H1 (cell line): ENCODE results near the gene ZBTB24. TPM values are rescaled to one million over a fixed set of nuclear protein-coding genes. Genes with fewer than 3 reads are reported as not detected.
"Not testable (repeated sequence)": the region's sequence is repeated elsewhere in the genome, so short reads cannot be mapped to it uniquely, and the experiment has no call there.

Experiments used
- CTCF ChIA-PET: fragments of 300-600 bp; sonication (Branson Sonifier 250); formaldehyde crosslinking; loops from one replicate; lab custom pipeline; 2021; ENCODE audit not compliant: partially characterized antibody; lab: Charles Lee
- POLR2A ChIA-PET: fragments of 300-600 bp; sonication (Branson Sonifier 250); formaldehyde crosslinking; loops from one replicate; lab custom pipeline; 2021; ENCODE audit warnings: inconsistent platforms; ENCODE audit not compliant: partially characterized antibody; lab: Charles Lee
- DNase-seq, 2 experiments: peaks; one replicate each; pipeline versions ENCODE4 v3.0.0 to v3.0.0-alpha.2; 2010 to 2022; ENCODE audit warnings: low spot score in 2 of 2, low read depth in 1 of 2, mixed read lengths in 1 of 2
- FAIRE-seq: peaks from 2 replicates; lab custom pipeline; 2011; peaks lifted over from hg19 to GRCh38; lab: Jason Lieb, UNC
- H2AFZ ChIP-seq: 2 replicates; pipeline ENCODE4 v1.8.1; 2012; ENCODE audit warnings: low read length, inconsistent platforms
- H2AK5ac ChIP-seq: 2 replicates; pipeline ENCODE4 v1.6.1; 2013; ENCODE audit warnings: low read depth, low read length
- H2BK120ac ChIP-seq: replicated peaks from 2 replicates; pipeline ENCODE3; 2013; ENCODE audit warnings: low read depth, low read length, inconsistent platforms
- H2BK12ac ChIP-seq: 2 replicates; pipeline ENCODE4 v1.6.1; 2013; ENCODE audit warnings: low read depth, low read length
- H2BK15ac ChIP-seq: 2 replicates; pipeline ENCODE4 v1.6.1; 2013; ENCODE audit warnings: low read length
- H2BK20ac ChIP-seq: 2 replicates; pipeline ENCODE4 v1.6.1; 2013; ENCODE audit warnings: low read length
- H2BK5ac ChIP-seq: 2 replicates; pipeline ENCODE4 v1.6.1; 2013; ENCODE audit warnings: low read depth, low read length
- H3K14ac ChIP-seq: 2 replicates; pipeline ENCODE4 v1.6.1; 2013; ENCODE audit warnings: inconsistent platforms; ENCODE audit not compliant: insufficient read length
- H3K18ac ChIP-seq: 2 replicates; pipeline ENCODE4 v1.6.1; 2013; ENCODE audit warnings: low read length; ENCODE audit errors: extremely low read depth
- H3K23ac ChIP-seq: 2 replicates; pipeline ENCODE4 v1.6.1; 2013; ENCODE audit warnings: inconsistent platforms; ENCODE audit not compliant: insufficient read length
- H3K23me2 ChIP-seq: 2 replicates; pipeline ENCODE4 v1.6.1; 2013; ENCODE audit warnings: low read depth, low read length
- H3K27ac ChIP-seq: 2 replicates; pipeline ENCODE4 v1.6.1; 2011; ENCODE audit warnings: low read depth, low read length, inconsistent platforms
- H3K27me3 ChIP-seq, 4 experiments: replicated peaks in 1 of 4; 1 replicate in 1 of 4; 2 replicates in 3 of 4; pipeline versions ENCODE4 v1.6.1 to v1.8.1; 2011 to 2013; ENCODE audit warnings: low read length in 3 of 4, mild to moderate bottlenecking in 3 of 4, inconsistent platforms in 2 of 4, mixed read lengths in 2 of 4, moderate library complexity in 1 of 4; ENCODE audit not compliant: control insufficient read depth in 3 of 4, insufficient read depth in 3 of 4; ENCODE audit errors: extremely low read depth in 1 of 4
- H3K36me3 ChIP-seq, 4 experiments: 2 replicates each; pipeline versions ENCODE4 v1.6.1 to v1.8.1; 2011 to 2013; ENCODE audit warnings: mild to moderate bottlenecking in 4 of 4, low read length in 3 of 4, moderate library complexity in 2 of 4, control low read depth in 1 of 4, inconsistent platforms in 1 of 4; ENCODE audit not compliant: insufficient read depth in 4 of 4, control insufficient read depth in 2 of 4
- H3K4ac ChIP-seq: replicated peaks from 2 replicates; pipeline ENCODE3; 2013; ENCODE audit warnings: low read length, low read depth, mixed read lengths, inconsistent platforms; ENCODE audit not compliant: insufficient read length
- H3K4me1 ChIP-seq, 4 experiments: replicated peaks in 1 of 4; 1 replicate in 1 of 4; 2 replicates in 3 of 4; pipeline versions ENCODE4 v1.6.1 to v1.8.1; 2011 to 2013; ENCODE audit warnings: low read length in 3 of 4, inconsistent platforms in 2 of 4, mixed read lengths in 1 of 4; ENCODE audit not compliant: insufficient read depth in 4 of 4, control insufficient read depth in 3 of 4
- H3K4me2 ChIP-seq, 2 experiments: 2 replicates each; pipeline versions ENCODE4 v1.6.1 to v1.8.1; 2011 to 2013; ENCODE audit warnings: low read depth in 2 of 2, low read length in 2 of 2, control low read depth in 1 of 2, inconsistent platforms in 1 of 2, mild to moderate bottlenecking in 1 of 2; ENCODE audit not compliant: insufficient read depth in 1 of 2
- H3K4me3 ChIP-seq, 4 experiments: fragments of 200-600, 300-600 bp in 1 of 4; sonication (generic), shearing (Covaris generic), sonication (Bioruptor Twin) in 1 of 4; 2 replicates each; pipeline versions ENCODE4 v1.5.1 to v1.8.1; 2011 to 2016; ENCODE audit warnings: low read length in 4 of 4, low read depth in 3 of 4, control low read depth in 2 of 4, inconsistent platforms in 2 of 4, mild to moderate bottlenecking in 2 of 4, mixed read lengths in 1 of 4, moderate library complexity in 1 of 4; ENCODE audit not compliant: insufficient read depth in 2 of 4; ENCODE audit errors: extremely low read depth in 1 of 4
- H3K56ac ChIP-seq: replicated peaks from 2 replicates; pipeline ENCODE3; 2013; ENCODE audit warnings: low read depth, mild to moderate bottlenecking, mixed read lengths, low read length, inconsistent platforms; ENCODE audit not compliant: insufficient read length
- H3K79me1 ChIP-seq: 2 replicates; pipeline ENCODE4 v1.6.1; 2013; ENCODE audit warnings: low read depth, low read length, control low read depth
- H3K79me2 ChIP-seq, 2 experiments: 2 replicates each; pipeline versions ENCODE4 v1.6.1 to v1.8.1; 2012 to 2013; ENCODE audit warnings: low read length in 2 of 2, mild to moderate bottlenecking in 2 of 2, inconsistent platforms in 1 of 2; ENCODE audit not compliant: insufficient read depth in 2 of 2, control insufficient read depth in 1 of 2
- H3K9ac ChIP-seq, 4 experiments: replicated peaks in 1 of 4; 1 replicate in 1 of 4; 2 replicates in 3 of 4; pipeline versions ENCODE4 v1.6.1 to v1.8.1; 2011 to 2013; ENCODE audit warnings: low read depth in 3 of 4, low read length in 3 of 4, control low read depth in 2 of 4, mild to moderate bottlenecking in 2 of 4, moderate library complexity in 2 of 4, inconsistent platforms in 1 of 4; ENCODE audit errors: extremely low read depth in 1 of 4
- H3K9me3 ChIP-seq, 2 experiments: 2 replicates each; pipeline versions ENCODE4 v1.6.1 to v1.8.1; 2012 to 2013; ENCODE audit warnings: mild to moderate bottlenecking in 2 of 2, moderate library complexity in 2 of 2, control low read depth in 1 of 2, inconsistent platforms in 1 of 2, low read depth in 1 of 2, low read length in 1 of 2, mixed read lengths in 1 of 2; ENCODE audit not compliant: insufficient read depth in 2 of 2
- H4K20me1 ChIP-seq, 2 experiments: replicated peaks in 1 of 2; 2 replicates each; pipeline versions ENCODE3 to v1.8.1; 2011 to 2013; ENCODE audit warnings: inconsistent platforms in 2 of 2, low read length in 2 of 2, mild to moderate bottlenecking in 1 of 2; ENCODE audit not compliant: insufficient read depth in 2 of 2, control insufficient read depth in 1 of 2
- H4K5ac ChIP-seq: 2 replicates; pipeline ENCODE4 v1.6.1; 2013; ENCODE audit warnings: low read length, low read depth, mixed read lengths, inconsistent platforms; ENCODE audit not compliant: insufficient read length
- H4K8ac ChIP-seq: 2 replicates; pipeline ENCODE4 v1.8.0; 2013; ENCODE audit warnings: mild to moderate bottlenecking, moderate library complexity, low read length, inconsistent platforms; ENCODE audit not compliant: insufficient read depth; ENCODE audit errors: extremely low read depth
- H4K91ac ChIP-seq: replicated peaks from 2 replicates; pipeline ENCODE3; 2013; ENCODE audit warnings: low read length, mixed read lengths, inconsistent platforms; ENCODE audit not compliant: insufficient read length
- KDM1A ChIP-seq: fragments of 200-600, 300-600 bp; sonication (generic); IDR thresholded peaks from 2 replicates; pipeline ENCODE4 v1.7.1; 2016; ENCODE audit warnings: mild to moderate bottlenecking, low read length, borderline replicate concordance
- WGBS, 2 experiments: shearing (Covaris generic) in 1 of 2; methylation state at CpG; one replicate each; pipeline versions ENCODE4 v1.1.6 to v1.1.7; 2013 to 2015; ENCODE audit warnings: low lambda C conversion rate in 2 of 2, mixed read lengths in 2 of 2, inconsistent platforms in 1 of 2, low coverage in 1 of 2, missing lambda C conversion rate in 1 of 2; ENCODE audit not compliant: insufficient replicate concordance in 2 of 2, insufficient coverage in 1 of 2, insufficient read length in 1 of 2; ENCODE audit errors: extremely low coverage in 1 of 2, missing lambda C conversion rate in 1 of 2; 5-methylcytosine and 5-hydroxymethylcytosine counted together
- polyA plus RNA-seq, 7 experiments: library from polyadenylated mRNA; depleted of rRNA in 3 of 7; stranded (reverse) in 5 of 7; unstranded in 2 of 7; fragments of >200 nt in 5 of 7; fragments of 200-250 nt in 2 of 7; gene quantifications; 1 replicate in 5 of 7; 2 replicates in 1 of 7; 4 replicates in 1 of 7; pipeline versions ENCODE4 v1.2.1 to v1.2.3, GENCODE V29; 2011 to 2013; ENCODE audit warnings: missing spikeins in 2 of 7, mixed read lengths in 2 of 7
- total RNA-seq: library from RNA; stranded (reverse); fragmentation: NEBNext Ultra II Directional; extraction: Animal tissue kit (Norgen Biotek cat#: 25700); gene quantifications from 2 replicates; pipeline ENCODE4 v1.2.1, GENCODE V29; 2021

Gene ZBTB24
- total and polyA plus RNA-seq, 2 of the 8 experiments (the other 6 are each of a cell fraction or from before 2014, with no cell fraction given), result 7.5 to 21.0 TPM

DNA sequence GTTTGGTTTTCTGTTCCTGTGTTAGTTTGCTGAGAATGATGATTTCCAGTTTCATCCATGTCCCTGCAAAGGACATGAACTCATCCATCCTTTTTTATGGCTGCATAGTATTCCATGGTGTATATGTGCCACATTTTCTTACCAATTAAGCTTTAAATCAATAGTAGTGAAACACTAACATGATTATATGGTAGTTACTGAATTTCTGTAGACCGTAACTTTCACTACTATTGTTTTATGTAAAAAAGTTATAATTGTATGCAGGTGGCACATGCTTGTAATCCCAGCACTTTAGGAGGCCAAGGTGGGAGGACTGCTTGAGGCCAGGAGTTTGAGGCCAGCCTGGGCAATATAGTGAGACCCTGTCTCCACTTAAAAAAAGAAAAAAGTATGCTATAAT lies 21.8 kb downstream of the ZBTB24 start:
- H2BK120ac ChIP-seq, H2BK20ac ChIP-seq, H2BK12ac ChIP-seq, H3K56ac ChIP-seq, H3K4ac ChIP-seq, H4K91ac ChIP-seq, H3K4me2 ChIP-seq, H2AFZ ChIP-seq, FAIRE-seq, H3K9me3 ChIP-seq, H3K23me2 ChIP-seq, H3K9ac ChIP-seq, H3K27ac ChIP-seq, H4K8ac ChIP-seq, H3K23ac ChIP-seq, H3K27me3 ChIP-seq, H2BK15ac ChIP-seq, H3K4me3 ChIP-seq, H3K79me1 ChIP-seq, H2BK5ac ChIP-seq, H2AK5ac ChIP-seq, H3K18ac ChIP-seq, H4K5ac ChIP-seq, DNase-seq, H4K20me1 ChIP-seq, H3K14ac ChIP-seq: not testable (repeated sequence)
- peak; percentile 66 for TF ChIP-seq KDM1A
- WGBS, 2 experiments, result 97% methylated on average over 1 of the region's 1 CpG; no CpG with 5 or more reads in 1 of the 2 experiments
- CTCF ChIA-PET, result interaction anchor here (1.2 kb wide), 1 partner anchor 26 kb away, joined by 4 read pairs; no protein-coding TSS in a partner anchor
- peaks cover 0 to 15% of the 10 kb centered on the region in 2 experiments; a peak in 2 of 4 replicates for H3K79me2 ChIP-seq
- H3K36me3 ChIP-seq, result peaks cover 12 to 54% (median 26%) of the 10 kb centered on the region in 4 experiments
- peaks cover 2 to 10% (median 6%) of the 10 kb centered on the region in 4 experiments; a peak in 6 of 7 replicates for H3K4me1 ChIP-seq
- POLR2A ChIA-PET, result interaction anchor here (0.6 kb wide), 1 partner anchor 19 kb away, joined by 3 read pairs; no protein-coding TSS in a partner anchor
